Measurements from ENCODE around the gene LIN28B.
A peak's percentile ranks its signal among the peaks of the same experiment; 100 is the strongest.

LIN28B gene

GRCh38 chr6:105015482-105015881 is 58.6 kb downstream of the LIN28B start:
- no peak for DNase-seq

GRCh38 chr6:105019285-105019684 is 62.4 kb downstream of the LIN28B start:
- DNase-seq, result no peak

GRCh38 chr6:105021399-105021798 is 64.5 kb downstream of the LIN28B start:
- DNase-seq, result no peak

GRCh38 chr6:105022416-105022815 is 65.5 kb downstream of the LIN28B start:
- DNase-seq, result no peak

- no peak for DNase-seq
Measured at GRCh38 chr6:105024803-105025202, 67.9 kb downstream of the LIN28B start.

- DNase-seq, result no peak
Measured at GRCh38 chr6:105028898-105029297, 72.0 kb downstream of the LIN28B start.

GRCh38 chr6:105029581-105029980 is 72.7 kb downstream of the LIN28B start:
- no peak for DNase-seq

GRCh38 chr6:105034470-105034869 is 77.6 kb downstream of the LIN28B start:
- no peak for DNase-seq

GRCh38 chr6:105035299-105035698 is 78.4 kb downstream of the LIN28B start:
- DNase-seq, result no peak

- DNase-seq, result peak; percentile 90
Measured at GRCh38 chr6:105036351-105036750, 79.4 kb downstream of the LIN28B start.

- no peak for DNase-seq
Measured at GRCh38 chr6:105038259-105038658, 81.4 kb downstream of the LIN28B start.

GRCh38 chr6:105041880-105042279 is 85.0 kb downstream of the LIN28B start:
- no peak for DNase-seq

- no peak for DNase-seq
Measured at GRCh38 chr6:105042648-105043047, 85.7 kb downstream of the LIN28B start.

- DNase-seq, result no peak
Measured at GRCh38 chr6:105043979-105044378, 87.1 kb downstream of the LIN28B start.

GRCh38 chr6:105045526-105045925 is 88.6 kb downstream of the LIN28B start:
- DNase-seq, result no peak

GRCh38 chr6:105051941-105052471 is 95.1 kb downstream of the LIN28B start:
- DNase-seq, result no peak

- no peak for DNase-seq
Measured at GRCh38 chr6:105056646-105057045, 99.7 kb downstream of the LIN28B start.

GRCh38 chr6:105057160-105057559 is 100.3 kb downstream of the LIN28B start:
- no peak for DNase-seq

GRCh38 chr6:105058316-105058715 is 101.4 kb downstream of the LIN28B start:
- DNase-seq, result no peak

GRCh38 chr6:105058846-105059245 is 101.9 kb downstream of the LIN28B start:
- DNase-seq, result no peak

GRCh38 chr6:105066233-105066632 is 109.3 kb downstream of the LIN28B start:
- DNase-seq, result no peak

GRCh38 chr6:105066836-105067235 is 109.9 kb downstream of the LIN28B start:
- no peak for DNase-seq

GRCh38 chr6:105067329-105067728 is 110.4 kb downstream of the LIN28B start:
- DNase-seq, result no peak

- no peak for DNase-seq
Measured at GRCh38 chr6:105068407-105068806, 111.5 kb downstream of the LIN28B start.

GRCh38 chr6:105069821-105070445 is 113.0 kb downstream of the LIN28B start:
- DNase-seq, result no peak

Measured in NCI-H446 treated with DMSO at 0.1 percent for 48 hours (cell line).